ENCODE results near the gene KCNG2. TPM values are rescaled to one million over a fixed set of nuclear protein-coding genes. Genes with fewer than 3 reads are reported as not detected.

The KCNG2 gene
- total and polyA plus RNA-seq, 2 of the 4 experiments (the other 2 are of a cell fraction): not detected

- H2AFZ ChIP-seq (replicated peaks; ENCODE audit: low read length, poor library complexity): peak overlapping the region; percentile 32
- H4K8ac ChIP-seq (ENCODE audit: low read depth in 2 of 2, low read length in 2 of 2): no peak overlapping the region
- no peak overlapping the region for H3K14ac ChIP-seq (replicated peaks; ENCODE audit: low read depth, low read length)
- ATAC-seq (ENCODE audit: low read depth): no peak
- in situ Hi-C loops (cut with MboI; ENCODE audit: low sequenced_read_pairs): no loop called here
- dilution Hi-C loops (cut with HindIII; ENCODE audit: low sequenced_read_pairs, unreplicated experiment): no loop called here
- DNase-seq: no peak
- no peak overlapping the region for H2BK5ac ChIP-seq (ENCODE audit: low read depth, low read length, poor library complexity, severe bottlenecking)
- no peak overlapping the region for H2AK5ac ChIP-seq (ENCODE audit: low read depth, low read length)
- no peak overlapping the region for H3K23ac ChIP-seq (ENCODE audit: low read depth, low read length)
- H3K4me2 ChIP-seq (ENCODE audit: low read depth, low read length): no peak overlapping the region
- H4K5ac ChIP-seq (ENCODE audit: low read depth, low read length): no peak overlapping the region
- H4K20me1 ChIP-seq (ENCODE audit: insufficient read depth, low read length): no peaks in the 10 kb centered on the region
- WGBS, 2 experiments (ENCODE audit: extremely low coverage in 2 of 2, insufficient read length in 1 of 2): 86% methylated on average over 7 of the region's 33 CpGs; no CpG with 5 or more reads in 1 of the 2 experiments
- H3K27ac ChIP-seq (ENCODE audit: insufficient read depth, low read length): no peak overlapping the region
- no peak overlapping the region for H2BK120ac ChIP-seq (ENCODE audit: low read depth, low read length)
- H3K36me3 ChIP-seq (ENCODE audit: control insufficient read depth, insufficient read depth, low read length): no peaks in the 10 kb centered on the region
- no peaks in the 10 kb centered on the region for H3K9me1 ChIP-seq (ENCODE audit: insufficient read depth, low read length)
- no peak overlapping the region for H2BK15ac ChIP-seq (ENCODE audit: low read depth, low read length)
- H3K9me3 ChIP-seq (ENCODE audit: control insufficient read depth, insufficient read depth, low read length): peaks cover 8% of the 10 kb centered on the region
- H3K9ac ChIP-seq (ENCODE audit: low read depth, low read length): no peak overlapping the region
- POLR2A ChIA-PET (ENCODE audit: unreplicated experiment): no interaction called here
- H4K91ac ChIP-seq (ENCODE audit: insufficient read depth, low read depth, low read length): no peak overlapping the region
- TF ChIP-seq MAFK (IDR thresholded peaks at IDR 0.05; ENCODE audit: low read depth, low read length): no peak
- no peak for TF ChIP-seq USF2 (IDR thresholded peaks at IDR 0.05; ENCODE audit: low read depth, low read length)
- no peak for TF ChIP-seq NFE2L2 (IDR thresholded peaks at IDR 0.05; ENCODE audit: low read depth, low read length)
- no peak for TF ChIP-seq RAD21 (IDR thresholded peaks at IDR 0.05; ENCODE audit: low read length)
- no peak for TF ChIP-seq SMC3 (IDR thresholded peaks at IDR 0.05; ENCODE audit: low read depth, low read length)
- TF ChIP-seq CEBPB (IDR thresholded peaks at IDR 0.05; ENCODE audit: low read depth, low read length): no peak
- TF ChIP-seq MAZ (IDR thresholded peaks at IDR 0.05; ENCODE audit: borderline replicate concordance, low read depth, low read length): no peak
- TF ChIP-seq ELK1 (IDR thresholded peaks at IDR 0.05; ENCODE audit: borderline replicate concordance, low read depth, low read length): no peak
- no peak for TF ChIP-seq BHLHE40 (IDR thresholded peaks at IDR 0.05; ENCODE audit: low read depth, low read length)
- TF ChIP-seq MXI1 (IDR thresholded peaks at IDR 0.05; ENCODE audit: borderline replicate concordance, low read depth, low read length): no peak
- no peak for TF ChIP-seq POLR2A (IDR thresholded peaks at IDR 0.05; ENCODE audit: low read depth, low read length)
- no peaks in the 10 kb centered on the region; the same call in none of the 2 replicates for H3K27me3 ChIP-seq (ENCODE audit: control insufficient read depth, insufficient read depth, low read length)
- H3K18ac ChIP-seq (ENCODE audit: low read depth, low read length): no peak overlapping the region
- H2AK9ac ChIP-seq (replicated peaks; ENCODE audit: low read depth, low read length, poor library complexity): peak overlapping the region; percentile 28
- no peak overlapping the region for H3K56ac ChIP-seq (ENCODE audit: extremely low read depth, insufficient read depth, low read length)
- H3K4ac ChIP-seq (ENCODE audit: low read depth, low read length): no peak overlapping the region
- no TSS peak for BruUV-seq (replicated peaks)
- no peak overlapping the region for H3K4me3 ChIP-seq (ENCODE audit: insufficient read depth, low read depth, low read length)
- no peaks in the 10 kb centered on the region for H3K79me1 ChIP-seq (ENCODE audit: low read depth in 1 of 2, low read length in 2 of 2)
- no peak overlapping the region for H2BK20ac ChIP-seq (ENCODE audit: low read depth, low read length)
- no peaks in the 10 kb centered on the region for H3K4me1 ChIP-seq (ENCODE audit: control insufficient read depth, insufficient read depth, low read length)
- CTCF ChIA-PET: no interaction called here
- intact Hi-C loops (cut with micrococcal nuclease): no loop called here
Measured at GRCh38 chr18:79871481-79872091, 73.8 kb downstream of the KCNG2 start.

Data from IMR-90 (cell line).